D341Med (cell line): ENCODE data around the gene WIPF3.
"Not testable (repeated sequence)": the region's sequence is repeated elsewhere in the genome, so short reads cannot be mapped to it uniquely, and the experiment has no call there.

Source experiments
- DNase-seq: peaks from one replicate; pipeline ENCODE4 v3.0.0; 2012; ENCODE audit warnings: low spot score

The WIPF3 gene

DNA sequence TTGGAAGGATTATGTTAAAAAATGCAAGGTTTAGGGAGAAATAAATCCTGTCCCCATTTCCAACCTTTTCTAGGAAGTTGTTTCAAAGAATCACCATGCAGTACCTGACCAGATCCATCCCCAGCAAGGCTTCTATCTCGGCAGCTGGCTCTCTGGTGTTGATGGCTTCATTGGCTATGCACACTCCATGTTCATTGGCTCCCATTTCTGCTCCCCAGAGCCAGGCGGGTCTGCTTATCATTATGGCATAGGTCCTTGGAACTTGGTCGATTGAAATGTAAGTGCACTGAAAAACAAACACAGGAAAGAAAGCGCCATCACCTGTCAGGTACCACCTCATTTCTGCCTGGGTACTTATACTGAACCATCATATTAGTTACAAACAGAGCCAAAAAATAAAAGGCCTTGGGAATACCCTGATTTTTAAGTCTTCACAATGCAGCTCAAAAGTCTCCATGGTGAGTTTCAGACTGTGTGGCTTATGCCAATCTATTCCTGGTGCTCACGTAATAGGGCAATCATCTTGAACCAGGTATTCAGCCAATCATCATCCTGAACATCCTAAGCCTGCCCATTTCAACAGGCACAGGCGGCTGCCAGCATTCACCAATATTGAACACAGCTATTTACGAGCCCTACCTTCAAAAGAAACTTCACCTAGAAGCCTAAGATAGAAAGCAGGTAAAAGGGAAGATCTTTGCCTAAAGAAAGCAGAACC, 148.9 kb downstream of the WIPF3 start:
- DNase-seq, result no peak

DNA sequence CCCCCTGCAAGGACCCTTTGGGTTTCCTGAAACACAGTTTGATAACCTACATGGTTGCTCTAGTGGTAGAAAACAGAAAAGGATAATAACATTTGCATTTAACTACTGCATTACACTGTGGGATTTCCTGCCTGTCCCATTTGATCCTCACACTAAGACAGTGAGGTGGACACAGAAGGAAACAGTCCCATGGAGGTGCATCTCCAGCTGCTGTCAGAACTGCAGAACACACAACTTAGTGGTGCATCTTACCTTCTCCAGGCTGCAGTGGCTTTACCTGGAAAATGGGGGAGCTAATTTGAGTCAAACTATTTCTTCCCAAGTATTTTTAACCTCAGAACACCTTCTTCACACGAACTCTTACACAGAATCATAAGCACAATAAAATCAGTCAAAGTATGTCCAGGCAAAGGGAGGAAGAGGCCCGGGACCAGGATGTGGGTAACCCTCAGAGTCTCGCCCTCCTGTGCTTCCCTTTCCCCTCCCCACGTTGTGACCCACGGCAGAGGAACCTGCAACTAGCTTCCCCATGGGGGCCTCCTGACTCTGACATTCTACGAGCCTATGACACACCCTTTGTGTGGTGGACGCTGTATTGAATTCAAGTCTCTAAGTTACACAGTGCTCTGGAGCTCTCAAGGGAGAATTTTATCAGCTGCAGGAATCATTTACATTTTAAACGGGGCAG, 149.6 kb downstream of the WIPF3 start:
- DNase-seq, result no peak

- no peak for DNase-seq
These were observed 150.2 kb downstream of the WIPF3 start for GRCh38 chr7:29956487-29956836.

DNA sequence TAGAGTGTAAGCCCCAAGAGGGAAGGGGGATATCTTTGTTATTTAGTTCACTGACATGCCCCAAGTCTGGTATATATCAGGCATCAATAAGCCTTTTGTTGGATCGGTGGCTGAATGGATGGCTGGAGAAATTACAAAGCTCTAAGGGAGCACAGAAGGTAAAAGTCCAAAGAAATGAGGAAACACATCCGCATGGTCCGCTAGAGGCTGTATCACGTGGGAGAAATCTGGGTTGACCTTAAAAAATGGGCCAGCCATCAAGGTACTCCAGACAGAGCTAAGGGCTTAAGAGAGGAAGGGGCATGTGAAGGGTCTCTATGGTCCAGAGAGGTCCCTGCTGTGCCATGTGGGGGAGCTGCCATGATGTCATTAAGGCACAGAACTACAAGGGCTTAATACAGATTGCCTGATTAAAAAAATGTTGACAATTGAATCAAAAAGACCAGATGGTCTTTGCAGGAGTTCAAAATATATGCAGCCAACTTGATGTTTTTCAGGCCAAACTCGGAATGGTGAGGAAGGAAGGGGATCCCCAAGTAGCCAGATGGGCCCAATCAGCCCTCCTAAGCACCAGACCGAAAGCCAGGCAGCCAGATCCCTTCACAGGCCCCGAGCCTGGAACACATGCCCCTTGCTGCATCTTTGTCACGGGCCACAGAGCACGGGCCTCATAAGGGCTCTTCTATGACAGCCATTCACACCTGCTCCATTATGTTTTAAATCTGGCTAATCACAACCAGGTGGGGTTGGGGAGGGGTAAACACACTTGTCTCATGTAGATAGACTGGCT, 151.4 kb downstream of the WIPF3 start:
- DNase-seq, result peak; percentile 44

DNA sequence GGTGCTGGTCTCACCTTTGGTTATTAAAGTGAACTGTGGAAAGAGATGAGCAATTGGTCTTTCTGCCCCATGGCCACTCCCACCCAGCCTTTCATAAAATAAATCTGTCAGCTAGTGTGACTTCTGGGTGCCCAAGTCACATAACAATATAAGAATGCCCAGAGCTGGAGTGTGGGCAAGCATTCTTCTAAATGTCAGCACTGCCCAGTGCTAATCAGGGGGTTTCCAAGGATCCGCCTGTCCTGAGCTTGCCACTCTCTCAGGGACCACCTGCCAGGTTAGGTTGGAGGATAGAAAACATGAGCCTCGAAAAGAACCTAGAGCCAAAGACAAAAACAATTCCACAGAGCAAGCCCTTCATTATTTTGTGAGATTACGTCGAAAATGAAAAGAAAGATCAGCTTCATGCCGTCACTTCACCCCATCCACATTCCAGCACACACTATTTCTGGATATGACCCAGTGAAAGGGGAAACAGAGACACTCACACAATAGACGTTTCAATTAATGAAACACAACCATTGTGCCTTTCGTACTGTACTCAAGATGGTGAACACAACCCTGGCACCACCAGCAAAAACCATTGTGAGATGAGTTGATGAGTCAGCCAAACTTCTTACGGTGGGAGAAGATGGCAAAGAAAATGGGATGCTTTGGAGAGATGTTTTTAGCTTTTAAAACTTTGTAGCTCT, 152.5 kb downstream of the WIPF3 start:
- no peak for DNase-seq

DNA sequence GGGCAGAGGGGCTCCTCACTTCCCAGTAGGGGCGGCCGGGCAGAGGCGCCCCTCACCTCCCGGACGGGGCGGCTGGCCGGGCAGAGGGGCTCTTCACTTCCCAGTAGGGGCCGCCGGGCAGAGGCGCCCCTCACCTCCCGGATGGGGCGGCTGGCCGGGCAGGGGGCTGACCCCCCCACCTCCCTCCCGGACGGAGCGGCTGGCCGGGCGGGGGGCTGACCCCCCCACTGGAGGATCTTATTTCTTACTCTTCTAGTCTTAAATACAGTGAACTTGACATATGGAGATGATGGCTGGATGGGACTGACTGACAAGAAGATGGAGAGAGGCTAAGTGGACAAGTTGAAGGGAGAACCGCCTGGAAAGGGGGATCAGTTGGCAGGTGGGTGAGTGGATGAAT, 155.3 kb downstream of the WIPF3 start:
- not testable (repeated sequence) for DNase-seq

DNA sequence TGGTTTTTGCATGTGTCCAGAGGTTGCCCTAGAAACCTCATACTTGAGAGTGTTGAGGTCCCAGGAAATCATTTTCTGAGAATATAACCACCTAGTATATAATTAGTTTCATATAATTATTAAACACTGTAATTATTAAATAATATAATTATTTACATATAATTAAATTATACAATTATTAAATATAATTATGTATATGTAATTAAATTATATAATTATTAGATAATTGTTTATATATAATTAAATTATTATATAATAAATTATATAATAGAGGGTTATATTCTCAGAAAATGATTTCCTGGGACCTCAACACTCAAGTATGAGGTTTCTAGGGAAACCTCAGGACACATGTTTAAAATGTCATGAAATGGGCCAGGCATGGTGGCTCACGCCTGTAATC, 155.7 kb downstream of the WIPF3 start:
- no peak for DNase-seq

DNA sequence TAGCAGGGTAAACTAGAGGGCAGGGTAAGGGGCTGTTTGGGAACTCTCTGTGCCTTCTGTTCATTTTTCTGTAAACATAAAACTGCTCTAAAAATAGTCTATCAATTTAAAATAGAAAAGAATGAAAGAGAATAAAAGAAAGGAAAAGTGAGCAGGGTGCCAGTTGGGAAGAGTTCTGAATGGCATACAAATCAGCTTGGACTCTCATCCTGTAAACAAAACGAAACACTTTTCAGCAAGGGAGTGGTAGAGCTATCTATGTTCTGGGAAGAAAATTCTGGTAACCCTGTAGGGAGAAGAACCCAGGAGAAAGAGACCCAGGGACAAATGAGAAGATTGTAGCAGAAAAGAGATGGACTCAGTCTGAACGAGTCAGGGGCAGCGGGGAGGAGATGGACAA, 158.7 kb downstream of the WIPF3 start:
- no peak for DNase-seq
